Stimulated activated naive CD4-positive, alpha-beta T cell (primary cell): Measurements from ENCODE around the gene S1PR1.
A peak's percentile ranks its signal among the peaks of the same experiment; 100 is the strongest.
"Not testable (repeated sequence)": the region's sequence is repeated elsewhere in the genome, so short reads cannot be mapped to it uniquely, and the experiment has no call there.

Experiments used
- DNase-seq, 6 experiments: peaks; one replicate each; lab custom pipeline; 2025; lab: John Stamatoyannopoulos, UW

Gene S1PR1

GRCh38 chr1:101236516-101237228, at the start of gene S1PR1:
Gene S1PR1, plus strand, starts transcription at chr1:101237019. Its CDS starts 1,966 bp downstream, at chr1:101238985.
- peak; percentile 60 to 84 (median 74) for DNase-seq

- DNase-seq, result no peak
These were observed 49.5 kb upstream of the S1PR1 start for GRCh38 chr1:101187297-101187696.

DNA sequence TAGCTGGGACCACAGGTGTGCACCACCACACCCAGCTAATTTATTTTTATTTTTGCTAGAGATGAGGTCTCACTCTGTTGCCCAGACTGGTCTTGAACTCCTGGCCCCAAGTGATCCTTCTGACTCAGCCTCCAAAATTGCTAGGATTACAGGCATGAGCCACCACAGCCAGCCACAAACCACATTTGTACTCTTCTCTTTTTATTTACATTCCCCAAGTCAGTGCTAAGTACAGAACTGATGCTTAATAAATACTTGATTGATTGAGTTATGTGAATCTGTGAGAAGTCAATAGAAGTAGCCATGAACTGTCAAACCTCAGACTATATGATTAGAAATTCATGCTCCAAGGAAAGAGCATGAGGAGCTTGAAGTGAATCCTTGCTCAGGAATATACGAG, 48.5 kb upstream of the S1PR1 start:
- DNase-seq, result no peak

- DNase-seq, result not testable (repeated sequence)
These were observed 47.9 kb upstream of the S1PR1 start for GRCh38 chr1:101188968-101189367.

- DNase-seq, result no peak
These were observed 46.4 kb upstream of the S1PR1 start for GRCh38 chr1:101190441-101190840.

- no peak for DNase-seq
These were observed 45.8 kb upstream of the S1PR1 start for GRCh38 chr1:101191049-101191448.

GRCh38 chr1:101193733-101194169, 43.1 kb upstream of the S1PR1 start:
- no peak for DNase-seq

GRCh38 chr1:101194746-101195145, 42.1 kb upstream of the S1PR1 start:
- no peak for DNase-seq

GRCh38 chr1:101196668-101197067, 40.2 kb upstream of the S1PR1 start:
- DNase-seq, result no peak

- no peak for DNase-seq
These were observed 37.8 kb upstream of the S1PR1 start for GRCh38 chr1:101198842-101199636.

GRCh38 chr1:101199637-101199982, 37.2 kb upstream of the S1PR1 start:
- DNase-seq, result no peak

GRCh38 chr1:101200513-101200912, 36.3 kb upstream of the S1PR1 start:
- DNase-seq, result no peak

- no peak for DNase-seq
These were observed 32.8 kb upstream of the S1PR1 start for GRCh38 chr1:101203820-101204540.

DNA sequence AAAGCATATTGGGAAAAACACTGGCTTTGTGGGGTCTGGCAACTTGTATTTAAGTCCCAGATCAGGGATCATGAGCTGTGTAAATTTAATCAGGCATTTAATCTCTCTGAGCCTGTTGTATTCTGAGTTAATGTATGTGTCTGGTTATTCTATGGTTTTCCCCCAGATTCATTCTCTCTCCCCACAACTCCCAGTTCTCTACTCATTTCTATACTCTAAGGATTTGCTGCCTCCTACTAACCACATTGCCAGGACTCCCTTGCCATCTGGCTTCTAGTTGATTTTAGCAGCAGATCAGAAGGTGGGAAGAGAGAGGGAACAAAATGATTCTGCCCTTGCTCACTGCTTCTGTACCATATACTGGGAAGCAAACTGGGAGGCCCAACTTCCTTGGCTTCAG, 31.4 kb upstream of the S1PR1 start:
- DNase-seq, result no peak

- DNase-seq, result not testable (repeated sequence)
These were observed 30.7 kb upstream of the S1PR1 start for GRCh38 chr1:101206139-101206538.

- not testable (repeated sequence) for DNase-seq
These were observed 29.5 kb upstream of the S1PR1 start for GRCh38 chr1:101207271-101207670.

- DNase-seq, result no peak
These were observed 28.9 kb upstream of the S1PR1 start for GRCh38 chr1:101207891-101208290.

DNA sequence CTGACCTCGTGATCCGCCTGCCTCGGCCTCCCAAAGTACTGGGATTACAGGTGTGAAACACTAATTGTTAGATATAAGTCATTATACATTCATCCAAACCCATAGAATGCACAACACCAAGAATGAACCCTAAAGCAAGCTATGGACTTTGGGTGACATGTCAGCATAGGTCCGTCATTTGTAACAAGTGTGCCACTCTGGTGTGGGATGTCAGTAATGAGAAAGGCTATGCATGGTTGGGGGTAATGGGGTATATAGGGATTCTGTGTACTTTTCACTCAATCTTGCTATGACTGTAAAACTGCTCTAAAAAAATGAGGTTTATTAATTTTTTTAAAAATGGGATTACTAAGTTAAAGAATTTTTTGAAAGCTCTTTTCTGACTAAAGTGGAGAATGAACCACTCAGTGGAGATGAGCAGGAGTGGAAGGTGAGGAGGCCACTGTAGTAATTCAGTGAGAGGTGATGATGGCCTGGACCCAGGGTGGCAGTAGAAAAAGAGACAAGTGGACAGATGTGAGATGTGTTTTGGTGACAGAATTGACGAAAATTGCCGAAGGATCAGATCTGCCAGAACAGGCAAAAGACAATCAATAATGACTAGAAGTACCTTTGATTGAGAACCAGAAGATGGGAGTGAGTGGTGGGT, 21.3 kb upstream of the S1PR1 start:
- DNase-seq, result no peak

GRCh38 chr1:101216623-101217022, 20.2 kb upstream of the S1PR1 start:
- DNase-seq, result no peak

- DNase-seq, result no peak
These were observed 19.7 kb upstream of the S1PR1 start for GRCh38 chr1:101217148-101217547.

DNA sequence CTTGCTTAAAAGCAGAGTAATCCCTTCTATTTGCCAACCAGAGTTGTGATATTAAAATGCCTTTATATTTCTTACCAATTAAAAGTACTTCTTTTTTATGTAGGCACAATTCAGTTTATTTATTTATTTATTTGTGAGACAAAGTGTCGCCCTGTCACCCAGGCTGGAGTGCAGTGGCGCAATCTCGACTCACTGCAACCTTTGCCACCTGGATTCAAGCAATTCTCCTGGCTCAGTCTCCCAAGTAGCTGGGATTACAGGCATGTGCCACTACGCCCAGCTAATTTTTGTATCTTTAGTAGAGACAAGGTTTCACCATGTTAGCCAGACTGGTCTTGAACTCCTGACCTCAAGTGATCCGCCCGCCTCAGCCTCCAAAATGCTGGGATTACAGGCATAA, 17.9 kb upstream of the S1PR1 start:
- peak in 1 of 6 experiments; percentile 8 for DNase-seq
